ENCODE data around the gene FKBP5. TPM values are rescaled to one million over a fixed set of nuclear protein-coding genes. Genes with fewer than 3 reads are reported as not detected.

FKBP5 gene
- total RNA-seq, 1 donor from 2014 or later = 17.1 TPM

DNA sequence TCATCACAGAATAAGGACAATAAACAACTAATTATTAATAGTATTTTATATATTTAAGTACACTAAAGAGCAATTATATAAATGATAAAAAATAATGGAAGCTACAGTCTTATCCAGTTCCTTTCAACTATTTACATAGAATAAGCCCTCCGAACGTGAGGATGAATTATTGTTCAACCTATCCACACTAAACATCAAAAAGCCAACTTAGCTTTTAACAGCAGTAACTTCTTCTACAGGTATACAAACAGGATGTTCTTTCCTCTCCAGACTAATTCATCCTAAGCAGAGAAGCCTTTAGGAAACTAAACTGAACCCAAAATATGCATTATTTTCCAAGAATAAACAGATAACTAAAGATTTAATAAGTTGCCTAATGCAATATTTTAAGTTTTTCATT, 2.3 kb downstream of the FKBP5 start:
- H3K4me1 Mint-ChIP-seq = peaks cover 21% of the 10 kb centered on the region
- no peak for TF ChIP-seq CTCF (IDR thresholded peaks at IDR 0.05)
- H3K36me3 Mint-ChIP-seq (ENCODE audit: low read depth) = peaks cover 4% of the 10 kb centered on the region
- intact Hi-C loops (cut with micrococcal nuclease) = loop anchor here (5.0 kb wide), 2 partner anchors 104 to 799 kb away; partner anchors contain the start of genes ANKS1A and TAF11
- H3K27ac Mint-ChIP-seq = no peak overlapping the region
- DNase-seq = no peak
- H3K9me3 Mint-ChIP-seq = no peaks in the 10 kb centered on the region
- ChIA-PET CTCF (interaction anchor here (1.0 to 1.8 kb wide), 4 partner anchors 46 to 164 kb away, joined by 3 to 10 read pairs (median 4); partner anchors contain the start of gene ARMC12), POLR2A (interaction anchor here (0.6 kb wide), 1 partner anchor 23 kb away, joined by 3 read pairs; no protein-coding TSS in a partner anchor)
- H3K4me3 Mint-ChIP-seq = no peak overlapping the region
- H3K27me3 Mint-ChIP-seq = no peaks in the 10 kb centered on the region
- ATAC-seq (ENCODE audit: low read depth) = no peak

- ChIA-PET POLR2A (no interaction called here), CTCF (interaction anchor here (1.2 kb wide), 1 partner anchor 9 kb away, joined by 3 read pairs; no protein-coding TSS in a partner anchor)
- intact Hi-C loops (cut with micrococcal nuclease) = no loop called here
- Mint-ChIP-seq H3K27ac (no peak overlapping the region), H3K9me3 (peaks cover 3% of the 10 kb centered on the region), H3K4me3 (no peak overlapping the region), H3K36me3 (ENCODE audit: low read depth) (peaks cover 4% of the 10 kb centered on the region), H3K4me1 (peaks cover 15% of the 10 kb centered on the region), H3K27me3 (no peaks in the 10 kb centered on the region)
- TF ChIP-seq CTCF (IDR thresholded peaks at IDR 0.05) = no peak
- no peak for ATAC-seq (ENCODE audit: low read depth)
- DNase-seq = no peak
Measured at GRCh38 chr6:35683267-35683666, 5.4 kb downstream of the FKBP5 start.

GRCh38 chr6:35681298-35681697, 7.4 kb downstream of the FKBP5 start:
- peaks cover 2% of the 10 kb centered on the region for H3K4me1 Mint-ChIP-seq
- no peak for DNase-seq
- no peak overlapping the region for H3K4me3 Mint-ChIP-seq
- no peaks in the 10 kb centered on the region for H3K36me3 Mint-ChIP-seq (ENCODE audit: low read depth)
- intact Hi-C loops (cut with micrococcal nuclease) = no loop called here
- no peak for TF ChIP-seq CTCF (IDR thresholded peaks at IDR 0.05)
- CTCF ChIA-PET = no interaction called here
- H3K27me3 Mint-ChIP-seq = no peaks in the 10 kb centered on the region
- no peak for ATAC-seq (ENCODE audit: low read depth)
- peaks cover 3% of the 10 kb centered on the region for H3K9me3 Mint-ChIP-seq
- POLR2A ChIA-PET = interaction anchor here (0.6 kb wide), 2 partner anchors 59 to 889 kb away, joined by 3 read pairs; partner anchors contain the start of gene BLTP3A
- H3K27ac Mint-ChIP-seq = no peak overlapping the region

GRCh38 chr6:35679399-35679798, 9.3 kb downstream of the FKBP5 start:
- POLR2A ChIA-PET = interaction anchor here (1.1 kb wide), 1 partner anchor 41 kb away, joined by 3 read pairs; no protein-coding TSS in a partner anchor
- no peak overlapping the region for H3K4me3 Mint-ChIP-seq
- CTCF ChIA-PET = no interaction called here
- no peaks in the 10 kb centered on the region for H3K36me3 Mint-ChIP-seq (ENCODE audit: low read depth)
- intact Hi-C loops (cut with micrococcal nuclease) = no loop called here
- DNase-seq (no peak), ATAC-seq (ENCODE audit: low read depth) (no peak)
- TF ChIP-seq CTCF (IDR thresholded peaks at IDR 0.05) = no peak
- peaks cover 3% of the 10 kb centered on the region for H3K9me3 Mint-ChIP-seq
- peaks cover 3% of the 10 kb centered on the region for H3K4me1 Mint-ChIP-seq
- H3K27ac Mint-ChIP-seq = no peak overlapping the region
- no peaks in the 10 kb centered on the region for H3K27me3 Mint-ChIP-seq

DNA sequence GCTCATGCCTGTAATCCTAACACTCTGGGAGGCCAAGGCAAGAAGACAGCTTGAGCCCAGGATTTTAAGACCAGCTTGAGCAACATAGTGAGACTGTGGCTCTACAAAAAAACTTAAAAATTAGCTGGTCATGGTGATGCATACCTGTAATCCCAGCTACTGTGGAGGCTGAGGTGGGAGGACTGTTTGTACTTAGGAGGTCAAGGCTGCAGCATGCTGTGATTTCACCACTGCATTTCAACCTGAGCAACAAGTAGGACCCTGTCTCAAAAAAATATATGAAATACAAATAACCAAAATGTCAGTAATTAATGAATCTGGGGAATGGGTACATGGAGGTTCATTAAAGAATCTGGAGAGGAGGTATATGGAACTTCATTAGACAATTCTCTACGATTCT, 9.9 kb downstream of the FKBP5 start:
- DNase-seq = no peak
- no peak overlapping the region for H3K27ac Mint-ChIP-seq
- POLR2A ChIA-PET = interaction anchor here (1.1 kb wide), 1 partner anchor 41 kb away, joined by 3 read pairs; no protein-coding TSS in a partner anchor

More for the DNA sequence above, 9.9 kb downstream of the FKBP5 start:
- ATAC-seq (ENCODE audit: low read depth) = no peak
- no peaks in the 10 kb centered on the region for H3K36me3 Mint-ChIP-seq (ENCODE audit: low read depth)
- intact Hi-C loops (cut with micrococcal nuclease) = no loop called here
- H3K4me1 Mint-ChIP-seq = peaks cover 7% of the 10 kb centered on the region
- CTCF ChIA-PET = interaction anchor here (1.1 kb wide), 1 partner anchor 56 kb away, joined by 3 read pairs; no protein-coding TSS in a partner anchor
- H3K9me3 Mint-ChIP-seq = peaks cover 3% of the 10 kb centered on the region
- no peak overlapping the region for H3K4me3 Mint-ChIP-seq
- no peak for TF ChIP-seq CTCF (IDR thresholded peaks at IDR 0.05)
- H3K27me3 Mint-ChIP-seq = no peaks in the 10 kb centered on the region

All from activated B cell treated with CpG ODN at 0.5 μM for 24 hours (primary cell).